ENCODE measurements around the gene CCDC141. TPM values are rescaled to one million over a fixed set of nuclear protein-coding genes. Genes with fewer than 3 reads are reported as not detected.

Gene CCDC141
- total RNA-seq, 3 donors from 2014 or later (not counting 1 experiment from before 2014, with no cell fraction given) = 2.0 to 3.1 (median 2.0) TPM

- WGBS (ENCODE audit: insufficient coverage) = 68% methylated on average over 3 of the region's 3 CpGs
- no peaks in the 10 kb centered on the region for H3K36me3 Mint-ChIP-seq
- H3K27me3 ChIP-seq (ENCODE audit: control insufficient read depth, insufficient read depth, low read length) = peaks cover 2% of the 10 kb centered on the region
- intact Hi-C loops (cut with micrococcal nuclease) = no loop called here
- no peaks in the 10 kb centered on the region for H3K36me3 ChIP-seq (ENCODE audit: control insufficient read depth, insufficient read depth, low read length)
- H3K9me3 Mint-ChIP-seq = peaks cover 4 to 5% of the 10 kb centered on the region in 2 donors
- DNase-seq = no peak
- ATAC-seq = no peak
- H3K27ac ChIP-seq (ENCODE audit: low read length) = no peak overlapping the region
- H3K27ac Mint-ChIP-seq = no peak overlapping the region
- peaks cover 0 to under 1% of the 10 kb centered on the region in 2 donors for H3K27me3 Mint-ChIP-seq (ENCODE audit: low read depth in 2 of 2)
- no peaks in the 10 kb centered on the region for H3K4me1 Mint-ChIP-seq
- no peak for TF ChIP-seq CTCF (IDR thresholded peaks at IDR 0.05)
- no peaks in the 10 kb centered on the region for H3K4me1 ChIP-seq (ENCODE audit: control insufficient read depth, insufficient read depth, low read length)
- no peak overlapping the region for H3K4me3 Mint-ChIP-seq
- no peaks in the 10 kb centered on the region for H3K9me3 ChIP-seq (ENCODE audit: control insufficient read depth, insufficient read depth, low read length)
- no peak overlapping the region for H3K4me3 ChIP-seq (ENCODE audit: low read length)
Observed at GRCh38 chr2:179072527-179072926, 22.6 kb upstream of the CCDC141 start.

DNA sequence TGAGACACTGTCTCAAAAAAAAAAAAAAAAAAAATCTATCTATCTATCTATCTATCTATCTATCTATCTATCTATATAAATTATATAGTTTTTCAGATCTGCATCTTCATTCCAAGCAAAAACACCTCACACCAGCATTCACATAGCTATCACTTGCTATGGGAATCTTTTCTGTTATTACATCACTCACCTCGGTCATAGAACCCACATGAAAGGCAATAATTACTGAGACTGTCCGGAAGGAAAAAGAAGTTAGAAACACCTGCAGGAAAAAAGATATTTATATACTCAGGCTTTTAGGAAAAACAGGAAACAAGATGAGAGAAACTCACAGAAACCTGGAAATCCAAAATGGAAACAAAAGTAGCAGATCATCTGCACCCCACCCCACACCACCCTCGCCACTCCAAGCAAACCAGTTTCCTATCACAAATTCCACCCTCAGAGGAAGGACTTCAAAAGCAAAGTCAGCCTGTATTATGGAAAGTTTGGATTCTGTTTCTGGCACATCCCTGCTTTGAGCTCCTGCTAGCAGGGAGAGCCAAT lies 21.9 kb upstream of the CCDC141 start:
- no peaks in the 10 kb centered on the region for H3K4me1 Mint-ChIP-seq
- ATAC-seq (no peak), DNase-seq (no peak)
- Histone ChIP-seq H3K4me1 (ENCODE audit: control insufficient read depth, insufficient read depth, low read length) (no peaks in the 10 kb centered on the region), H3K27me3 (ENCODE audit: control insufficient read depth, insufficient read depth, low read length) (peaks cover 2% of the 10 kb centered on the region), H3K9me3 (ENCODE audit: control insufficient read depth, insufficient read depth, low read length) (no peaks in the 10 kb centered on the region), H3K4me3 (ENCODE audit: low read length) (no peak overlapping the region), H3K27ac (ENCODE audit: low read length) (no peak overlapping the region), H3K36me3 (ENCODE audit: control insufficient read depth, insufficient read depth, low read length) (no peaks in the 10 kb centered on the region)
- no peaks in the 10 kb centered on the region for H3K9me3 Mint-ChIP-seq
- intact Hi-C loops (cut with micrococcal nuclease) = no loop called here
- WGBS (ENCODE audit: insufficient coverage) = 100% methylated on average over 1 of the region's 3 CpGs
- H3K36me3 Mint-ChIP-seq = no peaks in the 10 kb centered on the region
- TF ChIP-seq CTCF (IDR thresholded peaks at IDR 0.05) = no peak
- no peak overlapping the region for H3K4me3 Mint-ChIP-seq
- no peak overlapping the region for H3K27ac Mint-ChIP-seq
- H3K27me3 Mint-ChIP-seq (ENCODE audit: low read depth in 2 of 2) = peaks cover 0 to 3% of the 10 kb centered on the region in 2 donors

- no peak overlapping the region for H3K27ac ChIP-seq (ENCODE audit: low read length)
- intact Hi-C loops (cut with micrococcal nuclease) = no loop called here
- no peaks in the 10 kb centered on the region for H3K4me1 ChIP-seq (ENCODE audit: control insufficient read depth, insufficient read depth, low read length)
- Mint-ChIP-seq H3K27me3 (ENCODE audit: low read depth in 2 of 2) (peaks cover 0 to 3% of the 10 kb centered on the region in 2 donors), H3K36me3 (no peaks in the 10 kb centered on the region), H3K9me3 (no peaks in the 10 kb centered on the region), H3K4me3 (no peak overlapping the region), H3K4me1 (no peaks in the 10 kb centered on the region), H3K27ac (no peak overlapping the region)
- H3K4me3 ChIP-seq (ENCODE audit: low read length) = no peak overlapping the region
- H3K36me3 ChIP-seq (ENCODE audit: control insufficient read depth, insufficient read depth, low read length) = no peaks in the 10 kb centered on the region
- DNase-seq (no peak), ATAC-seq (no peak)
- 89% methylated on average over 1 of the region's 2 CpGs for WGBS (ENCODE audit: insufficient coverage)
- peaks cover 2% of the 10 kb centered on the region for H3K27me3 ChIP-seq (ENCODE audit: control insufficient read depth, insufficient read depth, low read length)
- no peaks in the 10 kb centered on the region for H3K9me3 ChIP-seq (ENCODE audit: control insufficient read depth, insufficient read depth, low read length)
- TF ChIP-seq CTCF (IDR thresholded peaks at IDR 0.05) = no peak
Observed at GRCh38 chr2:179070895-179071294, 21.0 kb upstream of the CCDC141 start.

GRCh38 chr2:179069685-179070084 lies 19.7 kb upstream of the CCDC141 start:
- 93% methylated on average over 1 of the region's 1 CpG for WGBS (ENCODE audit: insufficient coverage)
- H3K27me3 Mint-ChIP-seq (ENCODE audit: low read depth in 2 of 2) = peaks cover 0 to 3% of the 10 kb centered on the region in 2 donors
- intact Hi-C loops (cut with micrococcal nuclease) = no loop called here

More at GRCh38 chr2:179069685-179070084, 19.7 kb upstream of the CCDC141 start:
- Mint-ChIP-seq H3K27ac (no peak overlapping the region), H3K9me3 (no peaks in the 10 kb centered on the region), H3K36me3 (no peaks in the 10 kb centered on the region), H3K4me1 (no peaks in the 10 kb centered on the region), H3K4me3 (no peak overlapping the region)
- H3K4me1 ChIP-seq (ENCODE audit: control insufficient read depth, insufficient read depth, low read length) = no peaks in the 10 kb centered on the region
- DNase-seq = no peak
- no peak overlapping the region for H3K4me3 ChIP-seq (ENCODE audit: low read length)
- TF ChIP-seq CTCF (IDR thresholded peaks at IDR 0.05) = no peak
- H3K36me3 ChIP-seq (ENCODE audit: control insufficient read depth, insufficient read depth, low read length) = no peaks in the 10 kb centered on the region
- peaks cover 2% of the 10 kb centered on the region for H3K27me3 ChIP-seq (ENCODE audit: control insufficient read depth, insufficient read depth, low read length)
- no peaks in the 10 kb centered on the region for H3K9me3 ChIP-seq (ENCODE audit: control insufficient read depth, insufficient read depth, low read length)
- no peak overlapping the region for H3K27ac ChIP-seq (ENCODE audit: low read length)
- no peak for ATAC-seq

Data from natural killer cell (primary cell).